HepG2 (cell line): ENCODE data around the gene SLC10A1. TPM values are rescaled to one million over a fixed set of nuclear protein-coding genes. Genes with fewer than 3 reads are reported as not detected.
A peak's percentile ranks its signal among the peaks of the same experiment; 100 is the strongest.

Source experiments
- ASH2L ChIP-seq: fragments of 300-600, 200-600 bp; sonication (generic); IDR thresholded peaks from 2 replicates; pipeline ENCODE4 v1.7.0; 2017; ENCODE audit warnings: low read depth, mild to moderate bottlenecking, moderate library complexity, mixed read lengths, low read length; ENCODE audit not compliant: insufficient read length
- CBX2 ChIP-seq, 2 experiments: fragments of 200-600 bp in 1 of 2; sonication (generic); formaldehyde crosslinking in 1 of 2; IDR thresholded peaks; 2 replicates each; pipeline versions ENCODE4 v1.7.0 to v1.8.1; 2018 to 2022; ENCODE audit warnings: low read depth in 2 of 2, low read length in 1 of 2, mild to moderate bottlenecking in 1 of 2, missing genetic modification reagents in 1 of 2
- CCAR2 ChIP-seq: fragments of 200-400 bp; formaldehyde crosslinking; optimal IDR thresholded peaks from 2 replicates; pipeline ENCODE3; 2018; ENCODE audit warnings: low read depth, mild to moderate bottlenecking, low read length, moderate library complexity
- FOSL2 ChIP-seq: sonication (generic); formaldehyde crosslinking; IDR thresholded peaks from 2 replicates; pipeline ENCODE4 v1.4.0; 2020; ENCODE audit warnings: missing genetic modification reagents
- MEF2D ChIP-seq: sonication (generic); formaldehyde crosslinking; IDR thresholded peaks from 2 replicates; pipeline ENCODE4 v1.5.1; 2020; ENCODE audit warnings: mild to moderate bottlenecking, missing genetic modification reagents
- PITX1 ChIP-seq: sonication (generic); formaldehyde crosslinking; IDR thresholded peaks from 2 replicates; pipeline ENCODE4 v1.5.1; 2020; ENCODE audit warnings: mild to moderate bottlenecking, missing genetic modification reagents
- RAD21 ChIP-seq: fragments of 450-650 bp; formaldehyde crosslinking; IDR thresholded peaks from 2 replicates; pipeline ENCODE4 v1.5.0; 2020; ENCODE audit warnings: mild to moderate bottlenecking
- SAFB2 ChIP-seq: sonication (generic); formaldehyde crosslinking; IDR thresholded peaks from 2 replicates; pipeline ENCODE4 v1.5.1; 2020; ENCODE audit warnings: missing genetic modification reagents, low read depth, mild to moderate bottlenecking, borderline replicate concordance
- SIX1 ChIP-seq: sonication (generic); formaldehyde crosslinking; IDR thresholded peaks from 2 replicates; pipeline ENCODE4 v1.4.0; 2020; ENCODE audit warnings: missing genetic modification reagents, borderline replicate concordance
- SMARCE1 ChIP-seq: fragments of 450-650 bp; IDR thresholded peaks from 2 replicates; pipeline ENCODE4 v1.6.1; 2017; ENCODE audit warnings: borderline replicate concordance
- THAP11 ChIP-seq: IDR thresholded peaks from 2 replicates; pipeline ENCODE4 v1.6.1; 2016; ENCODE audit warnings: missing biosample characterization, missing genetic modification reagents
- TP53 ChIP-seq: sonication (generic); formaldehyde crosslinking; conservative IDR thresholded peaks from 2 replicates; pipeline ENCODE4 v1.4.0; 2020; ENCODE audit warnings: missing genetic modification reagents
- XBP1 ChIP-seq: sonication (generic); formaldehyde crosslinking; IDR thresholded peaks from 2 replicates; pipeline ENCODE4 v1.5.0; 2020; ENCODE audit warnings: missing genetic modification reagents
- ZBTB8A ChIP-seq: sonication (generic); formaldehyde crosslinking; IDR thresholded peaks from 2 replicates; pipeline ENCODE4 v1.4.0; 2020; ENCODE audit warnings: mild to moderate bottlenecking, low read depth, missing genetic modification reagents, borderline replicate concordance
- ZMYM4 ChIP-seq: sonication (generic); formaldehyde crosslinking; IDR thresholded peaks from 2 replicates; pipeline ENCODE4 v1.8.1; 2023; ENCODE audit warnings: mild to moderate bottlenecking, missing genetic modification reagents
- ZNF121 ChIP-seq: sonication (generic); formaldehyde crosslinking; IDR thresholded peaks from 2 replicates; pipeline ENCODE4 v1.5.0; 2020; ENCODE audit warnings: mild to moderate bottlenecking, missing genetic modification reagents
- ZNF143 ChIP-seq: sonication (generic); formaldehyde crosslinking; IDR thresholded peaks from 2 replicates; pipeline ENCODE4 v1.4.0; 2020; ENCODE audit warnings: missing genetic modification reagents
- ZNF564 ChIP-seq: sonication (generic); formaldehyde crosslinking; IDR thresholded peaks from 2 replicates; pipeline ENCODE4 v1.8.1; 2023; ENCODE audit warnings: mild to moderate bottlenecking, missing genetic modification reagents
- ZNF609 ChIP-seq: sonication (generic); formaldehyde crosslinking; IDR thresholded peaks from 2 replicates; pipeline ENCODE4 v1.4.0; 2020; ENCODE audit warnings: mild to moderate bottlenecking, missing genetic modification reagents, borderline replicate concordance
- ZNF788 ChIP-seq: sonication (generic); formaldehyde crosslinking; IDR thresholded peaks from 2 replicates; pipeline ENCODE4 v1.5.0; 2020; ENCODE audit warnings: mild to moderate bottlenecking, missing genetic modification reagents, borderline replicate concordance
- polyA plus RNA-seq, 8 experiments: library from polyadenylated mRNA; depleted of rRNA in 3 of 8; stranded (reverse) in 7 of 8; unstranded in 1 of 8; fragments of >200 nt; fragmentation: Illumina TruSeq in 4 of 8; extraction: Trizol in 4 of 8; gene quantifications; 2 replicates each; pipeline versions ENCODE4 v1.2.1 to v1.2.3, GENCODE V29; 2011 to 2016; ENCODE audit warnings: low read depth in 4 of 8, missing spikeins in 1 of 8, mixed read lengths in 1 of 8; ENCODE audit not compliant: insufficient read depth in 1 of 8
- total RNA-seq, 5 experiments: library from RNA; depleted of rRNA; stranded (reverse); fragments of >200 nt; fragmentation: Illumina TruSeq; extraction: Trizol; gene quantifications; 2 replicates each; pipeline ENCODE4 v1.2.3, GENCODE V29; 2016; ENCODE audit warnings: low read depth in 1 of 5
- TF ChIP-seq, protein P1 (sequence below): sonication (generic); formaldehyde crosslinking; IDR thresholded peaks from 2 replicates; pipeline ENCODE4 v1.4.0; 2020; ENCODE audit warnings: low read depth, mild to moderate bottlenecking, missing genetic modification reagents
- TF ChIP-seq, protein P2 (sequence below): sonication (generic); formaldehyde crosslinking; IDR thresholded peaks from 2 replicates; pipeline ENCODE4 v1.5.1; 2020; ENCODE audit warnings: mild to moderate bottlenecking, missing genetic modification reagents

Gene SLC10A1
- total and polyA plus RNA-seq, 2 of the 13 experiments (the other 11 are each of a cell fraction or from before 2014, with no cell fraction given) = 0.17 TPM; not detected in 1

DNA sequence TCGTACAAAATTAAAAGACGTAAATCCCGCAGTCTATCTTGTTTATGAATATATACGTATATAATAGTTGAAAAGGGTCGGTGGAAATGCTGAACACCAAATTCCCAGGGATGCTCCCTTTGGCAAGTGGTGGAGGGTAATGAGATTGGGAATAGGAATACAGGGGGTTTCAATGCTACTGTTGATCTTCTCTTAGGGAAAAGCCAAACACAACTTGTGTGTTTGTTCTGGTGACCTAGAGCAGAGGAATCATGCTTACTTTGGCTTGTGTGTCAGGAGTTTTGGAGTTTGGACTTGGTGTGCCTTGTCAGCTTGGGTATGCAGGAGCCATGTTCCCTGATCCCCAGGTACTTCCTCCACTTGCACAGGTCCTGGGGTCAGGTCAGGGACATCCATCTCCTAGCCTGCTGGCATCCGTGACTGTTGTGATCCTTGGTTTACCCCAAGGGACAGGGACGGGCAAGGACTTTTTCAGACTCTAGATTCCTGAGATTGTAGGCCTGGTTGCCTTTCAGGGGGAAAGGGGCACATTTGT lies 4.1 kb downstream of the SLC10A1 start (continued):
- peak; percentile 33; the same call in 1 of the 2 replicates for TF ChIP-seq ZNF788 (CRISPR knock-in tag)
- peak; percentile 54; the same call in 1 of the 2 replicates for TF ChIP-seq ZNF121 (CRISPR knock-in tag)
- TF ChIP-seq ZNF609 (CRISPR knock-in tag) = peak; percentile 51; the same call in 1 of the 2 replicates
- no peak for TF ChIP-seq MEF2D (CRISPR knock-in tag)
- TF ChIP-seq RAD21 (CRISPR knock-in tag) = peak; percentile 35; the same call in 1 of the 2 replicates
- TF ChIP-seq SAFB2 (CRISPR knock-in tag) = peak; percentile 56; the same call in 1 of the 2 replicates
- TF ChIP-seq, protein P1, sequence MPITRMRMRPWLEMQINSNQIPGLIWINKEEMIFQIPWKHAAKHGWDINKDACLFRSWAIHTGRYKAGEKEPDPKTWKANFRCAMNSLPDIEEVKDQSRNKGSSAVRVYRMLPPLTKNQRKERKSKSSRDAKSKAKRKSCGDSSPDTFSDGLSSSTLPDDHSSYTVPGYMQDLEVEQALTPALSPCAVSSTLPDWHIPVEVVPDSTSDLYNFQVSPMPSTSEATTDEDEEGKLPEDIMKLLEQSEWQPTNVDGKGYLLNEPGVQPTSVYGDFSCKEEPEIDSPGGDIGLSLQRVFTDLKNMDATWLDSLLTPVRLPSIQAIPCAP = no peak
- no peak for TF ChIP-seq CCAR2
- TF ChIP-seq, protein P2, sequence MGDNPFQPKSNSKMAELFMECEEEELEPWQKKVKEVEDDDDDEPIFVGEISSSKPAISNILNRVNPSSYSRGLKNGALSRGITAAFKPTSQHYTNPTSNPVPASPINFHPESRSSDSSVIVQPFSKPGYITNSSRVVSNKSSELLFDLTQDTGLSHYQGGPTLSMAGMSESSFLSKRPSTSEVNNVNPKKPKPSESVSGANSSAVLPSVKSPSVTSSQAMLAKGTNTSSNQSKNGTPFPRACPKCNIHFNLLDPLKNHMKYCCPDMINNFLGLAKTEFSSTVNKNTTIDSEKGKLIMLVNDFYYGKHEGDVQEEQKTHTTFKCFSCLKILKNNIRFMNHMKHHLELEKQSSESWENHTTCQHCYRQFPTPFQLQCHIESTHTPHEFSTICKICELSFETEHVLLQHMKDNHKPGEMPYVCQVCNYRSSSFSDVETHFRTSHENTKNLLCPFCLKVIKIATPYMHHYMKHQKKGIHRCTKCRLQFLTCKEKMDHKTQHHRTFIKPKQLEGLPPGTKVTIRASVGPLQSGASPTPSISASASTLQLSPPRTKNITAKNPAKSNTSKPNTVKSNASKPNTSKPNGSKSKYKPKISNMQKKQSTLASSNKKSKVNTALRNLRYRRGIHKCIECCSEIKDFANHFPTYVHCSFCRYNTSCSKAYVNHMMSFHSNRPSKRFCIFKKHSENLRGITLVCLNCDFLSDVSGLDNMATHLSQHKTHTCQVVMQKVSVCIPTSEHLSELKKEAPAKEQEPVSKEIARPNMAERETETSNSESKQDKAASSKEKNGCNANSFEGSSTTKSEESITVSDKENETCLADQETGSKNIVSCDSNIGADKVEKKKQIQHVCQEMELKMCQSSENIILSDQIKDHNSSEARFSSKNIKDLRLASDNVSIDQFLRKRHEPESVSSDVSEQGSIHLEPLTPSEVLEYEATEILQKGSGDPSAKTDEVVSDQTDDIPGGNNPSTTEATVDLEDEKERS (CRISPR knock-in tag) = peak; percentile 82; the same call in 1 of the 2 replicates
- TF ChIP-seq ASH2L = peak; percentile 54
- no peak for TF ChIP-seq SMARCE1
- TF ChIP-seq ZNF564 = no peak
- TF ChIP-seq THAP11 = no peak
- no peak for TF ChIP-seq CBX2 (IDR thresholded peaks at IDR 0.05; ENCODE audit: low read depth, low read length)
- TF ChIP-seq CBX2 (CRISPR knock-in tag; IDR thresholded peaks at IDR 0.05; ENCODE audit: low read depth) = no peak
- TF ChIP-seq ZMYM4 (CRISPR knock-in tag) = peak; percentile 90
- no peak for TF ChIP-seq ZNF143 (CRISPR knock-in tag)
- peak; percentile 74; the same call in 1 of the 2 replicates for TF ChIP-seq SIX1
- no peak for TF ChIP-seq TP53 (CRISPR knock-in tag)
- peak; percentile 56 for TF ChIP-seq FOSL2
- no peak for TF ChIP-seq XBP1 (CRISPR knock-in tag)
- peak; percentile 80 for TF ChIP-seq PITX1 (CRISPR knock-in tag)
- TF ChIP-seq ZBTB8A (CRISPR knock-in tag) = no peak
